Esophagus muscularis mucosa (tissue), 3 donors: ENCODE data around the gene KLRC4.

Experiments used
- CTCF ChIP-seq, 3 experiments: fragments of 200-600 bp in 2 of 3; fragments of 450-650 bp in 1 of 3; sonication (generic) in 2 of 3; IDR thresholded peaks; one replicate each; pipeline ENCODE4 v1.5.1; 2017 to 2019; ENCODE audit warnings: antibody characterized with exemption in 3 of 3, mild to moderate bottlenecking in 2 of 3, moderate library complexity in 1 of 3
- POLR2A ChIP-seq: fragments of 450-650 bp; IDR thresholded peaks from one replicate; pipeline ENCODE4 v1.6.1; 2017; ENCODE audit warnings: antibody characterized with exemption, moderate library complexity, mild to moderate bottlenecking, low read depth

- no peak for TF ChIP-seq CTCF (IDR thresholded peaks at IDR 0.05)
- no peak for TF ChIP-seq POLR2A
Measured at GRCh38 chr12:10393291-10393690, 16.3 kb downstream of the KLRC4 start.
